ENCODE results near the gene TMEM272.

- no peak for TF ChIP-seq TOX (CRISPR knock-in tag; IDR thresholded peaks at IDR 0.05; ENCODE audit: borderline replicate concordance)
- TF ChIP-seq, protein P1, sequence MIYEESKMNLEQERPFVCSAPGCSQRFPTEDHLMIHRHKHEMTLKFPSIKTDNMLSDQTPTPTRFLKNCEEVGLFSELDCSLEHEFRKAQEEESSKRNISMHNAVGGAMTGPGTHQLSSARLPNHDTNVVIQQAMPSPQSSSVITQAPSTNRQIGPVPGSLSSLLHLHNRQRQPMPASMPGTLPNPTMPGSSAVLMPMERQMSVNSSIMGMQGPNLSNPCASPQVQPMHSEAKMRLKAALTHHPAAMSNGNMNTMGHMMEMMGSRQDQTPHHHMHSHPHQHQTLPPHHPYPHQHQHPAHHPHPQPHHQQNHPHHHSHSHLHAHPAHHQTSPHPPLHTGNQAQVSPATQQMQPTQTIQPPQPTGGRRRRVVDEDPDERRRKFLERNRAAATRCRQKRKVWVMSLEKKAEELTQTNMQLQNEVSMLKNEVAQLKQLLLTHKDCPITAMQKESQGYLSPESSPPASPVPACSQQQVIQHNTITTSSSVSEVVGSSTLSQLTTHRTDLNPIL (CRISPR knock-in tag; IDR thresholded peaks at IDR 0.05; ENCODE audit: low read depth) = no peak
- TF ChIP-seq ZFP3 (CRISPR knock-in tag; IDR thresholded peaks at IDR 0.05) = no peak
- no peak for TF ChIP-seq TSHZ2 (CRISPR knock-in tag; IDR thresholded peaks at IDR 0.05)
- no peak for TF ChIP-seq RARB (CRISPR knock-in tag; IDR thresholded peaks at IDR 0.05)
- TF ChIP-seq, protein P2, sequence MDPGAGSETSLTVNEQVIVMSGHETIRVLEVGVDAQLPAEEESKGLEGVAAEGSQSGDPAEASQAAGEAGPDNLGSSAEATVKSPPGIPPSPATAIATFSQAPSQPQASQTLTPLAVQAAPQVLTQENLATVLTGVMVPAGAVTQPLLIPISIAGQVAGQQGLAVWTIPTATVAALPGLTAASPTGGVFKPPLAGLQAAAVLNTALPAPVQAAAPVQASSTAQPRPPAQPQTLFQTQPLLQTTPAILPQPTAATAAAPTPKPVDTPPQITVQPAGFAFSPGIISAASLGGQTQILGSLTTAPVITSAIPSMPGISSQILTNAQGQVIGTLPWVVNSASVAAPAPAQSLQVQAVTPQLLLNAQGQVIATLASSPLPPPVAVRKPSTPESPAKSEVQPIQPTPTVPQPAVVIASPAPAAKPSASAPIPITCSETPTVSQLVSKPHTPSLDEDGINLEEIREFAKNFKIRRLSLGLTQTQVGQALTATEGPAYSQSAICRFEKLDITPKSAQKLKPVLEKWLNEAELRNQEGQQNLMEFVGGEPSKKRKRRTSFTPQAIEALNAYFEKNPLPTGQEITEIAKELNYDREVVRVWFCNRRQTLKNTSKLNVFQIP (CRISPR knock-in tag; IDR thresholded peaks at IDR 0.05; ENCODE audit: borderline replicate concordance, low read depth) = no peak
- TF ChIP-seq, protein P3, sequence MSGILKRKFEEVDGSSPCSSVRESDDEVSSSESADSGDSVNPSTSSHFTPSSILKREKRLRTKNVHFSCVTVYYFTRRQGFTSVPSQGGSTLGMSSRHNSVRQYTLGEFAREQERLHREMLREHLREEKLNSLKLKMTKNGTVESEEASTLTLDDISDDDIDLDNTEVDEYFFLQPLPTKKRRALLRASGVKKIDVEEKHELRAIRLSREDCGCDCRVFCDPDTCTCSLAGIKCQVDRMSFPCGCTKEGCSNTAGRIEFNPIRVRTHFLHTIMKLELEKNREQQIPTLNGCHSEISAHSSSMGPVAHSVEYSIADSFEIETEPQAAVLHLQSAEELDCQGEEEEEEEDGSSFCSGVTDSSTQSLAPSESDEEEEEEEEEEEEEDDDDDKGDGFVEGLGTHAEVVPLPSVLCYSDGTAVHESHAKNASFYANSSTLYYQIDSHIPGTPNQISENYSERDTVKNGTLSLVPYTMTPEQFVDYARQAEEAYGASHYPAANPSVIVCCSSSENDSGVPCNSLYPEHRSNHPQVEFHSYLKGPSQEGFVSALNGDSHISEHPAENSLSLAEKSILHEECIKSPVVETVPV (CRISPR knock-in tag; IDR thresholded peaks at IDR 0.05) = no peak
- no peak for TF ChIP-seq CSDC2 (CRISPR knock-in tag; IDR thresholded peaks at IDR 0.05)
Observed at GRCh38 chr13:51805925-51806324, 39.1 kb downstream of the TMEM272 start.
